UCSD-AML1 (cell line): ENCODE measurements around the gene PGGT1B.
A peak's percentile ranks its signal among the peaks of the same experiment; 100 is the strongest.

ENCODE experiments used
- DNase-seq: peaks from one replicate; lab custom pipeline; 2025; ENCODE audit not compliant: unreplicated experiment; lab: John Stamatoyannopoulos, UW

PGGT1B gene

DNA sequence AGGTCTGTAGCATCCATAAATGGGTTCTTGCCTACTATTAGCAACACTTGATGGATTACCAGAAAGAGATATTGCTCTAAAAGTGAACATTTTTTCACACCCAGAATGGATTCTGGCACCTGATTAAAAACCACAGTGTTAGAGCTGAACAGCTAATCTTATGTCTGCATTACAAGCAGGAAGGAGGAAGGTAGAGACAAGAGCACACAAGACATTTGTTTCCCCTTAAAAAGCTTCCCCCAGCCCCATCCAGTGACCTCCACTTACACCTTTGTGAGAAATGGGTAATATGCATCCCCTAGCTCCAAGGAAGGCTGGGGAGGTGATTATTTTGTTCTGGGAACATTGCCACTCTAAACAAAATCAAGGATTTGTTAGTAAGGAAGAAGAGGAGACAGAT is 80.9 kb downstream of the PGGT1B start:
- no peak for DNase-seq

DNA sequence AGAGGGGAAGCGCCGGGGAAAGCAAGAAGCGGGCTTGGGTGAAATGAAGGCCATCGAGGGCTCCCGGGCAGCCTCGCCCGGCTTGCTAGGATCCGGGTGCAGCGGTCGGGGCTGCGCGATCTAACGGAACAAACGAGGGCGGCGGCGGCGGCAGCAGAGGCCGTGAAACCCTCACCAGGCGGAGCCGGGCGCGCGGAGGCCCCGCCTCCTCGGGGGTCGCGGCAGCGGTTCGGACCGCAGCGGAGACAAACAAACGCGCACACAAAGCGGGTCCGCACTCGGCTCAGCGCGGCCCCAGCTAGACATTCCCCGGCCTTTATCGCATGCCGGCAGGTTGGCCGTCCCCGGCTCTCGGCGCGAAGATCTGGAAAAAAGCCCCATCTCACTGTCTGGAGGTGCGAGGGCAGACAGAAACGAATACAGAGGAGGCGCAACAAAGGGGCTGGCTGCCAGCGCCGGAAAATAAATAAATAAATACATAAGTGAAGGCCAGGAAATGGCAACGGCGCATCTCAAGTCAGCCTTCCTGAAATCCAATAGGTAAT is 82.4 kb downstream of the PGGT1B start:
- DNase-seq = no peak

DNA sequence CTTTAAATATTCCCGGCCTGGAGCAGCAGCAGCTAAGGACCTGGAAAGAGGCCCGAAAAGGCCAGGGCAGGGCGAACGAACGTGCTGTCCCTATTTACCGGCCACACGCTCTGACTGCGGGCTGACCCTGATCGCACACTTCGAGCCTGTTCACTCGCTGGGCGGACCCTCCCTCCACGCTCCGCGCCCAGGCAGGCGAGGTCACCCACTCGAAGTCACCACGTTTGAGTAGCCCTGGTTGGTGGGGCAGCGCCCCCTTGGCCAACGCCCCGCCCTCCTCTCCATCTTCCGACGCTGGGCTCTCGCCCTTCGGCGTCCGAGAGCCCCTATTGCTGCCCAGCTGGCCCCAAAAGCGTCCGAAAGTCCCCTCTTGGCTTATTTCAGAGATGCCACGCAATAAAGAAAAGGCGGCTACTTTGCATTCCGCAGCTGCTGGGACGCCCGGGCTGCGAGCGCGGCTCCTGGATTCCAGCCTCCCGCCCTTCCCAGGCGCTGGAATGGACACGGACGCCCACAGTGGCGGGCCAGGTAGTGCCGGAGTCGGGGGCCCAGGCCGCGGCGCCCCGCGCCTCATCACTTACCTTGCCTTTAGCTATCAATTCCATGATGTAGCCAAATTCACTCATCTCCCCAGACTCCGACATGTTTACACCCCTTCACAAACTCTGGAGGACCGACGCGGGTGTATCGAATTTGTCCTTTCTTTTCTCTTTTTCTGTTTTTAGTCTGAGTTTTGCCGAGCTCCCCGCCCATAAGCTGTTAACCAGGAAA is 83.1 kb downstream of the PGGT1B start:
- no peak for DNase-seq

DNA sequence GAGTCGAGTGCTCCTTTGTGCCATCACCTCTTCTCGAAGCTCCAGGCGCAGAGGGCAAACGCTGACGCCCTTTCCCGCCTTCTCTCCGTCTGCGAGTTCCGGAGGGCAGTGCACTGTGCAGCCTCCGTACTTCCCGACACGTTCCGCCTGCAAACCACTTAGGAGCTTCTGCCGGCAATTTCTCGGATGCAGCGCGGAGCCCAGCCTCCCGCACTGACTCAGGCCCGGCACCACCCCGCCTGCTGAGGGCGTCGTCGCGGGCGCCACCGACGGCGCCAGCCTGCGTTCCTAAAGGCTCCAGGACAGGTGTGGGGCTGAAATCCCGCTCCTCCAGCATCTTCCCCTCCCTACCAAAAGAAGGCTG is 83.7 kb downstream of the PGGT1B start:
- no peak for DNase-seq

DNA sequence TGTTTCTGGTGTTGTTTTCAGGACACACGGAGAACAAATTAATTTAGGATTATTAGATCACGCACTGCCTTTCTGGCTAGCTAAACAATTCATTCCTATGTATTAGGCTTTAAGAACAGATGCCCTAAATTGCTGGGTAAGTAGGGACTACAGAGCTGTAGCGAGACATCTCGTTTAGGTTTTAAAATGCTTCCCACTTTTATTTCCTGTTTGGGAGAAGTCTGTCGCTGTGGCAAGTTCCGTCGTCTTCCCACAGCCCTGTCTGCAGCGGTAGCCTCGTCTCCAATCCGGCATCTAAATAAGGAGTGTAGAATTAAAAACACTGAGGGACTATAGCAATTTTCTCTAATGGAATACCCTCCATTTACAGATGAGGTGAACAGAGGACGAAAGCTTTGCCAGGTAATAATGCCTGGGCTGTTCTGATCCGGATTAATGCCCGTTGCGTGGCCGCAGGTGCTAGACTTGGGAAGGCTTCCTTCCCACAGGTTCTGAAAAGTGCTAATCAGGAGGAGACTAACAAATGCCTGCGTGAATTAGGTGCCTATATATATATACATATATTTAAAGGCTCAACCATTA is 91.7 kb downstream of the PGGT1B start:
- DNase-seq = no peak

DNA sequence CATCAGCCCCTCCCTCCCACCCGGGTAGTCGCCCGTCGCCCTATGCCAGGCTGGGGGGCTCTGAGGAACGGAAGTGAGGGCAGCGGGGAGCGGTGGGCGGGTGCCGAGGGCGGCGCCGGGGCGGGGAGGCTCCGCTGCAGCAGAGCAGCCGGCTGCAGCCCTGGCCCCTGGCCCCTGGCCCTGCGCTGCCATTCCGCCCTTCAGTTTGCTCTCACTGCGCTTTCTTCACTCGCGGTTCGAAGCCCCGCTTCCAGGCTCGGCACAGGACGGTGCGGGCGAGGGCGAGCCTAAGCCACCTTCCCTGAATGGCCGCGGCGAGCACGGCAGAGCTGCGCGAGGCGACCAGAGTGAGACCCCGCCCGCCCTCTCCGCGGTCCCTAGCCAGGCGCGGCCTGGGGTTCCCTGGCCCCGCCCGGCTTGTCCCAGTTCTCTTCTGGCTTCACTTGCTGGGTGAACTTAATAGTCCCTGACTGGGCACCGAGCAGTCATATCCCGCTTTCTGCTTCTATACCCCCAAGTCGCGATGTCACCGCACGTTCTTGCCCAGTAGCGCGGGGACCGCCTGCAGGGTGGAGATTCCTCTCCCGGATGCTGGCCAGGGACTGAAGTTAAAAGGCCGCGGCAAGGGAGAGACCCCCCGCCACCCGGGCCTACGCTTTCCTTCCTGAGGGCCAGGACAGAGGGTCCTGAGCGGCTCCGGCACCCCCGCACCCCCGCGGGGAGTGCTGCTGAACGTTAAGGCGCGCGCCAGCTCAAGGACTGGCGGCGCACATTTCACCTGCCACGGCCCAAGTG is 92.3 kb downstream of the PGGT1B start:
- DNase-seq = no peak

DNA sequence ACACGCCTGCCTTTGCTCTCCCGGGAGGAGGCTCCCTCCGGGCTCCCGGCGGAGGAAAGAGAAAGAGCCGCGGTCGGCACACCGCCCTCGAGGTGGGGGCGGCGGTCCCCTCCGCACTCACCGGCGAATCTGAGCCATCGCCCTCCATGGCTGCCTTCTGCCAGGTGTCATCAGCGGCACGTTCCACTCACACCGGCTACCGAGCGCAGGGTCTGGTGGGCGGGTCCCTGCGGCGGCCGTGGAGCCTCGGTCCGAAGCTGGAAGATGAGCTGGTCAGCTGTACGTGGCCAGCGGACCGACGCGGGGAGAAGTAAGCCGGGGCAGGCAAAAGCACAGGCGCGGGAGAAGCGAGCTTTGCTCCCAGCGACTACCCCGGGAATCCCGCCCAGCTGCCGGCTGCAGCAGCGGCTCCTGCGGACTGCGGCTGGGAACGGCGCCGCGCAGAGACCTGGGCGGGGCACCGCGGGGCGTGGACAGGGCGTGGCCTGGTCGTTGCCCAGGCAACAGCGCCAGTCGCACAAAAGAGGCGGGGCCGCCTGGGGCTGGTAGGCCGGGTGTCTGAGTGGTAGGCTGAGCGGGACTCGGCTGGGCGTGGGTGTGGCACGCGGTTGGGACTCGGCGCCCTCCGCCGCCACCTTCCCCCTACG is 93.1 kb downstream of the PGGT1B start, which contains the start of gene TRIM36:
Gene TRIM36, minus strand, starts transcription at position 422 of the 647 bp plus-strand sequence. Its CDS starts 274 bp downstream, at position 148.
- DNase-seq = peak; percentile 93

DNA sequence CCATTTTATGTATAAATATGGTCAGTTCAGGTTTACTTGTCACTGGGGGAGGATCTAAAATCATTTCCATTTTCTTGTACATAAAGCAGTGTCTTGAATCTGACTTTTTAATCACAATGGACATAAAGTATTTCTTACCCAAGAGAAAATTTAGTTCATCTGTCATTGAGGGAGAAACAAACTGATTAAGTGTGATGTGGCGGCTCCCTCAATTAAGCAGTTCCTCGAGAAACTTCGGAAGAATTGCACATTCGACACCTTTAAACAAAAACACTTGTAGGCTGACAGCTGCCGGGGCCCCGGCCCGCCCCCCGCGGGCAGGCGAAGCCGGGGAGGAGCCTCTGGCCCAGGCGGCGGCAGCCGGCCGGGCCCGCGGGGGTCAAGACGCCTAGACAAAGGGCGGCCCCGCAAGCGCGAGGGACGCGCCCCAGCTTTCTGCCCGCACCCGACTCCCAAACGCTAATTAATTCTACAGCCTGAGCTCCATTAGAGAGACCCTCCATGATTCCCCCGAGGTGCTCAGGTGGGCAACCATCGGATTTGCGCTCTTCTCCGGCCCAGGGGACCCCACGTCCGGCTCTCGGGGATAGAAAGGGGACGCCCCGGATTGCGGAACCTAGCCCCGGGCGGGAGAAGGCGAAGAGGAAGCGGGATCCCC is 93.7 kb downstream of the PGGT1B start:
- DNase-seq = no peak

DNA sequence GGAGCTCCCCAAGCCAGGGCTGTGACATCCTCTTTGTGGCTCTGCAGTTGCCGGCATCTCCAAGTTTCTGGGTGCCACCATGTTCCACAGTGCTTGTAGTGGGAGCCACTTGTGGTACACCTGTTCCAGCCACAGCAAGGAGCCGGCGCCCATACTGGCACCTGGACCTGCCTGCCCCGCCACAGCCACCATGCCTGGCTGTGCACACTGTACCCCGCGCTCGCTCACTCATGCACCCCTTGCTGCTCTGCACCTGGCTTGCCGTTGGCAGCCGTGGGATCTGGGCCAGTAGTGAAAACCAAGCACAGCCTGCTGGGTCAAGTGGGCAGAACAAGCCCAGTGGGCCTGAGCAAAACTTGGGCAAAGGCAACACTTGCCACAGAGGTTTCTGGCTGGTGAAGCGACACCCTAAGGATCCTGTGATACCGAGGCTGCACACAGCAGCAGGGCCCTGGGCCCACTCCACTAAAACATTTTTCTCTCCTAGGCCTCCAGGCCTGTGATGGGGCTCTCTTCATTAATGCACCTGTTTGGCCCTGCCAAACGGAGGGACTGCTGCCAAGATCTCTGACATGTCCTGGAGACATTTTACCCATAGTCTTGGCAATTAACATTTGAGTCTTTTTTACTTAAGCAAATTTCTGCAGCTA is 95.8 kb downstream of the PGGT1B start:
- no peak for DNase-seq

DNA sequence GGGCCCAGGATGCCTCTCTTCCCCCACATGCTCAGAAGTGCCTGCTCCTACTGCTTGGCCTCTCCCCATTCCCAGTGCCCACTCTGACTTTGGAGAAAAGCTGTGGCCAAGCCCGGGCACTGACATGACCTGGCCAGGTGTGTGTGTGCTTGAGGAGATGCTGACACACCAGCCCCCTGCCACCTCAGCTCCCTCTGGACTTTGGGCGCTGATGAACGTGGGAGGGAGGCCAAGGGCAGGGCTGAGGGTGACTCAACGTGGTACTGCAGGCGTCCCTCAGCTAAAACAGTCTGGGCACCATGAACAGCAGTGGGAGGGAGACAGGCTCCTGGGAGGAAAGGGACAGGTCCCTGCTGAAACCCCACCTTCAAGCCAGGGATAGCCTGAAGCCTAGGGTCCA is 96.9 kb downstream of the PGGT1B start:
- DNase-seq = no peak

DNA sequence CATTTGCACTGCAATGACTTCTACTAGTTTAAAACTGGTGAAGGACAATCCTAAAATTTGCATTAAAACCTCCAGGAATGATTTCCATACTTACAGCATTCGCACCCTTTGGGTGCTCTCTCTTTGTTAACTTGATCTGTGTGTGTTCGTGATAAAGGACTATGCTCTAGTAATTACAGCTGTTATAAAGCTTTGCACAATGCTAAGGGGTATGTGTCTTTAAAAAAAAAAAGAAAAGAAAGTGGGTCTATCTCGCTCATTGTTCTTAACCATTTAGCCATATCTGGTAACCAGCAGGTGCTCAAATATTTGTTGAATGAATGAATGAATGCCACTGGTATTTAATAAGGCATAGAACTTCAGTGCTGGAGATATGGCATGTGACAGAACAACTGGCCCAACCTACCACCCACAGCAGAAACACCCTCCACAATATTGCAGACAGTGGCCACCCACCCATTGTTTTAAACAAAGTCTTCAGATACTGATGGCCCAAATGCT is 101.7 kb downstream of the PGGT1B start:
- no peak for DNase-seq
